B cell (primary cell): Measurements from ENCODE around the gene POLDIP3. TPM values are rescaled to one million over a fixed set of nuclear protein-coding genes. Genes with fewer than 3 reads are reported as not detected.

Source experiments
- ATAC-seq: fragments of 200-7000 bp; cut with Tn5 transposase; one replicate; pipeline ENCODE4 v1.10.0; 2021; ENCODE audit warnings: low read depth, mild to moderate bottlenecking, moderate number of reproducible peaks, moderate library complexity
- CTCF ChIA-PET: fragments of 350-600 bp; sonication (Branson Sonifier 250); formaldehyde crosslinking; loops from one replicate; lab custom pipeline; 2021; ENCODE audit warnings: antibody characterized with exemption, inconsistent platforms; lab: Charles Lee
- POLR2A ChIA-PET: fragments of 350-600 bp; sonication (Branson Sonifier 250); formaldehyde crosslinking; loops from one replicate; lab custom pipeline; 2021; ENCODE audit warnings: antibody characterized with exemption; lab: Charles Lee
- DNase-seq: peaks from one replicate; pipeline ENCODE4 v3.0.0; 2013
- H2AFZ ChIP-seq: 2 replicates; pipeline ENCODE4 v1.6.1; 2012; ENCODE audit warnings: mild to moderate bottlenecking, low read depth, low read length; ENCODE audit not compliant: insufficient read depth, poor library complexity, severe bottlenecking
- H3K27ac ChIP-seq, 2 donors: 1 replicate in 1 of 2; 2 replicates in 1 of 2; pipeline ENCODE4 v1.5.1; 2012 to 2013; ENCODE audit warnings: low read length in 2 of 2, mild to moderate bottlenecking in 2 of 2, moderate library complexity in 1 of 2
- H3K27me3 ChIP-seq, 4 experiments: fragments of 200-600 bp in 1 of 4; sonication (generic) in 1 of 4; replicated peaks in 1 of 4; 1 replicate in 2 of 4; 2 replicates in 2 of 4; pipeline versions ENCODE4 v1.6.1 to v1.7.0; 2013 to 2016; ENCODE audit warnings: low read length in 3 of 4, mild to moderate bottlenecking in 2 of 4, mixed read lengths in 1 of 4, moderate library complexity in 1 of 4; ENCODE audit not compliant: insufficient read depth in 4 of 4, control insufficient read depth in 3 of 4; ENCODE audit errors: control extremely low read depth in 1 of 4
- H3K36me3 ChIP-seq, 2 experiments: replicated peaks in 1 of 2; 1 replicate in 1 of 2; 2 replicates in 1 of 2; pipeline versions ENCODE4 v1.6.1 to v1.7.1; 2013; ENCODE audit warnings: low read length in 1 of 2; ENCODE audit not compliant: insufficient read depth in 2 of 2, control insufficient read depth in 1 of 2; ENCODE audit errors: control extremely low read depth in 1 of 2, extremely low read depth in 1 of 2
- H3K4me1 ChIP-seq, 2 donors: fragments of 200-600 bp in 1 of 2; sonication (generic) in 1 of 2; 1 replicate in 1 of 2; 2 replicates in 1 of 2; pipeline versions ENCODE4 v1.5.1 to v1.6.1; 2013 to 2017; ENCODE audit warnings: low read length in 2 of 2; ENCODE audit not compliant: control insufficient read depth in 2 of 2, insufficient read depth in 2 of 2
- H3K4me2 ChIP-seq: replicated peaks from 2 replicates; pipeline ENCODE3; 2012; ENCODE audit warnings: mild to moderate bottlenecking, low read depth, low read length; ENCODE audit not compliant: poor library complexity, severe bottlenecking
- H3K4me3 ChIP-seq, 5 experiments: fragments of 200-600 bp in 1 of 5; sonication (generic) in 1 of 5; 1 replicate in 3 of 5; 2 replicates in 2 of 5; pipeline versions ENCODE4 v1.5.1 to v1.7.0; 2011 to 2016; ENCODE audit warnings: low read length in 4 of 5, mild to moderate bottlenecking in 4 of 5, low read depth in 2 of 5, control low read depth in 1 of 5, moderate library complexity in 1 of 5; ENCODE audit not compliant: insufficient read depth in 1 of 5; ENCODE audit errors: control extremely low read depth in 1 of 5, extremely low read depth in 1 of 5
- H3K79me2 ChIP-seq: fragments of 200-600 bp; sonication (generic); one replicate; pipeline ENCODE4 v1.6.0; 2016; ENCODE audit warnings: low read length; ENCODE audit not compliant: control insufficient read depth, insufficient read depth
- H3K9ac ChIP-seq: fragments of 200-600 bp; sonication (generic); 2 replicates; pipeline ENCODE4 v1.6.1; 2017; ENCODE audit warnings: mild to moderate bottlenecking, low read length, moderate library complexity
- H3K9me3 ChIP-seq, 3 donors: one replicate each; pipeline versions ENCODE4 v1.6.1 to v1.7.1; 2013; ENCODE audit warnings: low read length in 2 of 3; ENCODE audit not compliant: control insufficient read depth in 2 of 3, insufficient read depth in 1 of 3; ENCODE audit errors: control extremely low read depth in 1 of 3
- H4K20me1 ChIP-seq: 2 replicates; pipeline ENCODE4 v1.6.0; 2012; ENCODE audit warnings: mild to moderate bottlenecking, low read length; ENCODE audit not compliant: insufficient read depth, control insufficient read depth, poor library complexity, severe bottlenecking
- H3K27ac Mint-ChIP-seq: one replicate; pipeline ENCODE4 v1.8.0; 2021; ENCODE audit warnings: mixed read lengths
- H3K27me3 Mint-ChIP-seq: one replicate; pipeline ENCODE4 v1.8.0; 2021; ENCODE audit warnings: mixed read lengths
- H3K4me1 Mint-ChIP-seq: one replicate; pipeline ENCODE4 v1.8.0; 2021; ENCODE audit warnings: mixed read lengths
- H3K4me3 Mint-ChIP-seq: one replicate; pipeline ENCODE4 v1.8.0; 2021; ENCODE audit warnings: mixed read lengths
- H3K9me3 Mint-ChIP-seq: one replicate; pipeline ENCODE4 v1.8.0; 2022; ENCODE audit warnings: mixed read lengths; ENCODE audit not compliant: insufficient read depth
- CTCF ChIP-seq: fragments of 200-600 bp; IDR thresholded peaks from one replicate; pipeline ENCODE4 v1.8.0; 2022; ENCODE audit warnings: antibody characterized with exemption, mild to moderate bottlenecking
- EZH2 ChIP-seq: IDR thresholded peaks from 2 replicates; pipeline ENCODE4 v1.6.1; 2012; ENCODE audit warnings: borderline replicate concordance, low read depth, mild to moderate bottlenecking, moderate library complexity, low read length; ENCODE audit not compliant: insufficient read depth, poor library complexity, severe bottlenecking
- WGBS: methylation state at CpG from one replicate; pipeline ENCODE4 v1.1.5; 2013; ENCODE audit warnings: missing lambda C conversion rate; ENCODE audit not compliant: insufficient coverage; 5-methylcytosine and 5-hydroxymethylcytosine counted together
- intact Hi-C: fragments of 100-400 bp; cut with micrococcal nuclease; formaldehyde crosslinking; loops from one replicate; pipeline ENCODE4 v1.10.0; 2022
- polyA plus RNA-seq: library from polyadenylated mRNA; depleted of rRNA; stranded (reverse); fragments of >200 nt; gene quantifications from 2 replicates; pipeline ENCODE4 v1.2.3, GENCODE V29; 2012
- total RNA-seq, 2 donors: library from RNA; stranded (reverse); fragments of 120-200 nt in 1 of 2; gene quantifications; 1 replicate in 1 of 2; 2 replicates in 1 of 2; pipeline versions ENCODE4 v1.2.3 to v1.2.4, GENCODE V29; 2013 to 2022

POLDIP3 gene
- total and polyA plus RNA-seq, 2 donors (not counting 1 experiment from before 2014, with no cell fraction given), result 44.9 to 86.5 TPM

GRCh38 chr22:42604403-42604802, 10.3 kb downstream of the POLDIP3 start:
- Histone ChIP-seq H3K9me3 (no peaks in the 10 kb centered on the region), H3K4me3 (no peak overlapping the region), H3K79me2 (peaks cover 100% of the 10 kb centered on the region), H2AFZ (no peak overlapping the region), H3K36me3 (peaks cover 2 to 66% of the 10 kb centered on the region in 2 experiments), H3K4me2 (no peak overlapping the region), H3K27me3 (no peaks in the 10 kb centered on the region), H3K27ac (no peak overlapping the region), H3K9ac (no peak overlapping the region), H4K20me1 (peaks cover 93% of the 10 kb centered on the region), H3K4me1 (no peaks in the 10 kb centered on the region)
- Mint-ChIP-seq H3K27ac (no peak overlapping the region), H3K4me1 (peaks cover 26% of the 10 kb centered on the region), H3K27me3 (no peaks in the 10 kb centered on the region), H3K4me3 (no peak overlapping the region), H3K9me3 (no peaks in the 10 kb centered on the region)
- ATAC-seq (no peak), DNase-seq (no peak)
- TF ChIP-seq EZH2, result no peak
- no peak for TF ChIP-seq CTCF
- ChIA-PET POLR2A (no interaction called here), CTCF (no interaction called here)
- 85% methylated on average over 2 of the region's 3 CpGs for WGBS
- intact Hi-C loops, result no loop called here

GRCh38 chr22:42603427-42603826, 11.3 kb downstream of the POLDIP3 start:
- POLR2A ChIA-PET, result no interaction called here
- no peak overlapping the region for H3K4me2 ChIP-seq
- no peaks in the 10 kb centered on the region for H3K9me3 ChIP-seq
- H3K9me3 Mint-ChIP-seq, result no peaks in the 10 kb centered on the region
- no peaks in the 10 kb centered on the region for H3K4me1 ChIP-seq
- peaks cover 100% of the 10 kb centered on the region for H3K79me2 ChIP-seq
- peaks cover 93% of the 10 kb centered on the region for H4K20me1 ChIP-seq
- no peak overlapping the region for H3K4me3 Mint-ChIP-seq
- CTCF ChIA-PET, result no interaction called here
- no peak overlapping the region for H3K4me3 ChIP-seq
- TF ChIP-seq CTCF, result no peak
- no peak for TF ChIP-seq EZH2
- no peak overlapping the region for H3K9ac ChIP-seq
- no CpG with 5 or more reads among the region's 2 CpGs for WGBS
- intact Hi-C loops, result no loop called here
- no peaks in the 10 kb centered on the region for H3K27me3 Mint-ChIP-seq
- ATAC-seq (no peak), DNase-seq (no peak)
- H3K4me1 Mint-ChIP-seq, result peaks cover 20% of the 10 kb centered on the region
- no peaks in the 10 kb centered on the region for H3K27me3 ChIP-seq
- no peak overlapping the region for H3K27ac ChIP-seq
- no peak overlapping the region for H2AFZ ChIP-seq
- peaks cover 2 to 66% of the 10 kb centered on the region in 2 experiments for H3K36me3 ChIP-seq
- no peak overlapping the region for H3K27ac Mint-ChIP-seq
